Measurements from ENCODE around the gene NDUFS8.

Gene NDUFS8

GRCh38 chr11:67998150-67999045, 32.1 kb upstream of the NDUFS8 start:
- Histone ChIP-seq H3K36me3 (peaks cover 64% of the 10 kb centered on the region), H3K4me3 (ENCODE audit: low read depth in 1 of 2, low read length in 1 of 2) (no peak overlapping the region), H3K4me1 (ENCODE audit: control insufficient read depth in 1 of 2, insufficient read depth in 1 of 2, low read depth in 1 of 2, low read length in 1 of 2) (peaks cover 22 to 24% of the 10 kb centered on the region in 2 experiments), H3K27ac (no peak overlapping the region), H3K27me3 (no peaks in the 10 kb centered on the region), H3K9me3 (no peaks in the 10 kb centered on the region)
- no peak for TF ChIP-seq CTCF (IDR thresholded peaks at IDR 0.05)

GRCh38 chr11:67999201-67999629, 31.3 kb upstream of the NDUFS8 start:
- H3K27me3 ChIP-seq, result no peaks in the 10 kb centered on the region
- H3K4me1 ChIP-seq (ENCODE audit: control insufficient read depth in 1 of 2, insufficient read depth in 1 of 2, low read depth in 1 of 2, low read length in 1 of 2), result peaks cover 24 to 25% of the 10 kb centered on the region in 2 experiments
- H3K27ac ChIP-seq, result no peak overlapping the region
- no peaks in the 10 kb centered on the region for H3K9me3 ChIP-seq
- no peak for TF ChIP-seq CTCF (IDR thresholded peaks at IDR 0.05)
- peaks cover 58% of the 10 kb centered on the region for H3K36me3 ChIP-seq
- no peak overlapping the region for H3K4me3 ChIP-seq (ENCODE audit: low read depth in 1 of 2, low read length in 1 of 2)

GRCh38 chr11:67999704-68000103, 30.8 kb upstream of the NDUFS8 start:
- Histone ChIP-seq H3K27ac (no peak overlapping the region), H3K4me3 (ENCODE audit: low read depth in 1 of 2, low read length in 1 of 2) (no peak overlapping the region), H3K9me3 (no peaks in the 10 kb centered on the region), H3K27me3 (no peaks in the 10 kb centered on the region), H3K36me3 (peaks cover 53% of the 10 kb centered on the region), H3K4me1 (ENCODE audit: control insufficient read depth in 1 of 2, insufficient read depth in 1 of 2, low read depth in 1 of 2, low read length in 1 of 2) (peaks cover 27 to 29% of the 10 kb centered on the region in 2 experiments)
- TF ChIP-seq CTCF (IDR thresholded peaks at IDR 0.05), result no peak

- peak overlapping the region; percentile 59 to 88 for H3K4me3 ChIP-seq (ENCODE audit: low read depth in 1 of 2, low read length in 1 of 2)
- peaks cover 29% of the 10 kb centered on the region in 2 experiments for H3K4me1 ChIP-seq (ENCODE audit: control insufficient read depth in 1 of 2, insufficient read depth in 1 of 2, low read depth in 1 of 2, low read length in 1 of 2)
These were observed 27.9 kb upstream of the NDUFS8 start for GRCh38 chr11:68002575-68002937.

More at GRCh38 chr11:68002575-68002937, 27.9 kb upstream of the NDUFS8 start:
- Histone ChIP-seq H3K27me3 (no peaks in the 10 kb centered on the region), H3K27ac (peak overlapping the region; percentile 96), H3K9me3 (no peaks in the 10 kb centered on the region), H3K36me3 (peaks cover 24% of the 10 kb centered on the region)
- no peak for TF ChIP-seq CTCF (IDR thresholded peaks at IDR 0.05)
